Vagina (tissue), 2 donors: Measurements from ENCODE around the gene TGIF1.

Source experiments
- POLR2AphosphoS5 ChIP-seq, 2 donors: sonication (generic); formaldehyde crosslinking; IDR thresholded peaks; one replicate each; pipeline ENCODE4 v1.9.0; 2017; ENCODE audit warnings: antibody characterized with exemption in 2 of 2, mild to moderate bottlenecking in 2 of 2, low read depth in 1 of 2; ENCODE audit not compliant: insufficient read depth in 1 of 2
- TF ChIP-seq, protein P1 (sequence below), 3 experiments: fragments of 450-650 bp in 2 of 3; fragments of 200-600 bp in 1 of 3; sonication (generic) in 1 of 3; IDR thresholded peaks; one replicate each; pipeline ENCODE4 v1.5.1; 2017 to 2019; ENCODE audit warnings: antibody characterized with exemption in 3 of 3, mild to moderate bottlenecking in 2 of 3, moderate library complexity in 2 of 3

GRCh38 chr18:3463051-3463450 is 13.1 kb downstream of the TGIF1 start:
- TF ChIP-seq, protein P1, sequence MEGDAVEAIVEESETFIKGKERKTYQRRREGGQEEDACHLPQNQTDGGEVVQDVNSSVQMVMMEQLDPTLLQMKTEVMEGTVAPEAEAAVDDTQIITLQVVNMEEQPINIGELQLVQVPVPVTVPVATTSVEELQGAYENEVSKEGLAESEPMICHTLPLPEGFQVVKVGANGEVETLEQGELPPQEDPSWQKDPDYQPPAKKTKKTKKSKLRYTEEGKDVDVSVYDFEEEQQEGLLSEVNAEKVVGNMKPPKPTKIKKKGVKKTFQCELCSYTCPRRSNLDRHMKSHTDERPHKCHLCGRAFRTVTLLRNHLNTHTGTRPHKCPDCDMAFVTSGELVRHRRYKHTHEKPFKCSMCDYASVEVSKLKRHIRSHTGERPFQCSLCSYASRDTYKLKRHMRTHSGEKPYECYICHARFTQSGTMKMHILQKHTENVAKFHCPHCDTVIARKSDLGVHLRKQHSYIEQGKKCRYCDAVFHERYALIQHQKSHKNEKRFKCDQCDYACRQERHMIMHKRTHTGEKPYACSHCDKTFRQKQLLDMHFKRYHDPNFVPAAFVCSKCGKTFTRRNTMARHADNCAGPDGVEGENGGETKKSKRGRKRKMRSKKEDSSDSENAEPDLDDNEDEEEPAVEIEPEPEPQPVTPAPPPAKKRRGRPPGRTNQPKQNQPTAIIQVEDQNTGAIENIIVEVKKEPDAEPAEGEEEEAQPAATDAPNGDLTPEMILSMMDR (IDR thresholded peaks at IDR 0.05): no peak
- no peak for TF ChIP-seq POLR2AphosphoS5 (IDR thresholded peaks at IDR 0.05; ENCODE audit: insufficient read depth in 1 of 2, low read depth in 1 of 2)
